Glomerular visceral epithelial cell (primary cell): ENCODE data around the gene OR4D2.

ENCODE experiments used
- DNase-seq: peaks from one replicate; pipeline ENCODE4 v3.0.0-alpha.2; 2016; ENCODE audit errors: extremely low spot score

The OR4D2 gene

GRCh38 chr17:58210922-58211321 is 44.1 kb downstream of the OR4D2 start:
- no peak for DNase-seq

- DNase-seq, result no peak
Measured at GRCh38 chr17:58215685-58216084, 48.9 kb downstream of the OR4D2 start.

GRCh38 chr17:58217766-58218165 is 51.0 kb downstream of the OR4D2 start:
- no peak for DNase-seq

- DNase-seq, result peak; percentile 93
Measured at GRCh38 chr17:58219007-58219788, 52.4 kb downstream of the OR4D2 start, which contains the start of gene MKS1. Gene MKS1 (minus strand): TSS chr17:58219255. CDS start chr17:58219230, 25 bp downstream.

- DNase-seq, result no peak
Measured at GRCh38 chr17:58219789-58220183, 53.0 kb downstream of the OR4D2 start.
